GM12878 (cell line): Measurements from ENCODE around the gene NUP107. TPM values are rescaled to one million over a fixed set of nuclear protein-coding genes. Genes with fewer than 3 reads are reported as not detected.

Experiments used
- ATAC-seq: fragments of 200-7000 bp; cut with Tn5 transposase; 3 replicates; pipeline ENCODE4 v1.9.1; 2020; ENCODE audit warnings: mild to moderate bottlenecking, moderate library complexity
- BruUV-seq: library from RNA; stranded (reverse); fragments of 400-500 nt; replicated peaks from 2 replicates; lab custom pipeline; 2021; lab: Mats Ljungman, UMichigan
- CTCF ChIA-PET: fragments of 300-600 bp; sonication (Branson Sonifier 250); formaldehyde crosslinking; extraction: SDS; loops from one replicate; lab custom pipeline; 2021; ENCODE audit warnings: inconsistent platforms; lab: Yijun Ruan, JAX
- POLR2A ChIA-PET: fragments of 350-600 bp; formaldehyde crosslinking; extraction: SDS; loops from one replicate; lab custom pipeline; 2021; ENCODE audit warnings: inconsistent platforms; lab: Charles Lee
- RAD21 ChIA-PET: fragments of 300-600 bp; sonication (Branson Sonifier 250); formaldehyde crosslinking; loops from one replicate; lab custom pipeline; 2023; ENCODE audit warnings: antibody characterized with exemption; ENCODE audit not compliant: unreplicated experiment; lab: Charles Lee
- SMC1A ChIA-PET: fragments of 300-600 bp; sonication (Branson Sonifier 250); formaldehyde crosslinking; loops from one replicate; lab custom pipeline; 2023; ENCODE audit not compliant: unreplicated experiment, uncharacterized antibody; lab: Charles Lee
- DNase-seq: peaks from one replicate; pipeline ENCODE4 v3.0.0-alpha.2; 2011; ENCODE audit warnings: low read depth, low spot score
- FAIRE-seq: peaks from 3 replicates; lab custom pipeline; 2011; peaks lifted over from hg19 to GRCh38; lab: Jason Lieb, UNC
- H2AFZ ChIP-seq: 2 replicates; pipeline ENCODE4 v1.6.0; 2011; ENCODE audit warnings: low read depth, low read length, control low read depth; ENCODE audit not compliant: control insufficient read depth
- H3K27ac ChIP-seq: 2 replicates; pipeline ENCODE4 v1.5.1; 2011; ENCODE audit warnings: control low read depth; ENCODE audit not compliant: control insufficient read depth, insufficient read depth
- H3K27me3 ChIP-seq, 2 experiments: replicated peaks in 1 of 2; 2 replicates each; pipeline versions ENCODE4 v1.6.0 to v1.6.1; 2011; ENCODE audit warnings: low read length in 1 of 2; ENCODE audit not compliant: control insufficient read depth in 2 of 2, insufficient read depth in 2 of 2
- H3K36me3 ChIP-seq, 2 experiments: 2 replicates each; pipeline ENCODE4 v1.5.1; 2011; ENCODE audit warnings: low read length in 1 of 2; ENCODE audit not compliant: control insufficient read depth in 2 of 2, insufficient read depth in 2 of 2
- H3K4me1 ChIP-seq: 2 replicates; pipeline ENCODE4 v1.6.1; 2011; ENCODE audit warnings: mild to moderate bottlenecking, low read length, moderate library complexity, mixed read lengths; ENCODE audit not compliant: control insufficient read depth, insufficient read depth
- H3K4me2 ChIP-seq: 2 replicates; pipeline ENCODE4 v1.6.0; 2011; ENCODE audit warnings: control low read depth; ENCODE audit not compliant: control insufficient read depth, insufficient read depth
- H3K4me3 ChIP-seq: fragments of 200-600 bp; sonication (generic); 2 replicates; pipeline ENCODE4 v1.5.1; 2016
- H3K79me2 ChIP-seq: 2 replicates; pipeline ENCODE4 v1.6.0; 2011; ENCODE audit warnings: low read length; ENCODE audit not compliant: control insufficient read depth, insufficient read depth
- H3K9ac ChIP-seq: 2 replicates; pipeline ENCODE4 v1.8.0; 2011; ENCODE audit warnings: low read length, control low read depth, mixed read lengths; ENCODE audit not compliant: control insufficient read depth, insufficient read depth
- H3K9me3 ChIP-seq: replicated peaks from 3 replicates; pipeline ENCODE4 v1.5.1; 2011; ENCODE audit warnings: mild to moderate bottlenecking, low read length; ENCODE audit not compliant: control insufficient read depth, insufficient read depth
- H4K20me1 ChIP-seq: 2 replicates; pipeline ENCODE4 v1.6.0; 2011; ENCODE audit not compliant: control insufficient read depth, insufficient read depth
- EGR1 ChIP-seq, 2 experiments: IDR thresholded peaks; 1 replicate in 1 of 2; 2 replicates in 1 of 2; pipeline ENCODE4 v1.6.1; 2011 to 2012; ENCODE audit warnings: low read depth in 2 of 2, low read length in 2 of 2, borderline replicate concordance in 1 of 2, mild to moderate bottlenecking in 1 of 2, moderate library complexity in 1 of 2
- EP300 ChIP-seq, 2 experiments: fragments of 150-350 bp in 1 of 2; IDR thresholded peaks; 2 replicates each; pipeline ENCODE4 v1.6.1; 2011 to 2012; ENCODE audit warnings: low read depth in 2 of 2, low read length in 2 of 2, borderline replicate concordance in 1 of 2, improper control_type of control experiment in 1 of 2, inconsistent platforms in 1 of 2; ENCODE audit not compliant: control insufficient read depth in 1 of 2
- WGBS: methylation state at CpG from one replicate; pipeline ENCODE4 v1.1.6; 2016; ENCODE audit warnings: low lambda C conversion rate; ENCODE audit not compliant: insufficient replicate concordance, insufficient coverage; ENCODE audit errors: missing lambda C conversion rate; 5-methylcytosine and 5-hydroxymethylcytosine counted together
- in situ Hi-C: fragments of 300-500 bp; cut with MboI; formaldehyde crosslinking; loops from 9 replicates; pipeline ENCODE4 v1.14.3; 2018; ENCODE audit warnings: mixed read lengths
- intact Hi-C: fragments of 100-400 bp; cut with micrococcal nuclease; formaldehyde crosslinking; loops from one replicate; pipeline ENCODE4 v1.14.2; 2022; ENCODE audit not compliant: unreplicated experiment
- polyA plus RNA-seq, 11 experiments: library from polyadenylated mRNA; depleted of rRNA in 4 of 11; unstranded in 6 of 11; stranded (reverse) in 5 of 11; fragments of >200 nt; fragmentation: Nextera tagmentation in 4 of 11; fragmentation: Illumina TruSeq in 1 of 11; extraction: Ambion mirVana in 4 of 11; extraction: Trizol in 1 of 11; gene quantifications; 1 replicate in 1 of 11; 2 replicates in 10 of 11; pipeline versions ENCODE4 v1.2.1 to v1.2.3, GENCODE V29; 2011 to 2016; ENCODE audit warnings: inconsistent platforms in 2 of 11, missing spikeins in 2 of 11, low read depth in 1 of 11
- total RNA-seq, 4 experiments: library from RNA; depleted of rRNA in 3 of 4; stranded (reverse); fragments of >200 nt in 3 of 4; fragmentation: Illumina TruSeq in 1 of 4; extraction: Trizol in 1 of 4; gene quantifications; 2 replicates each; pipeline versions ENCODE4 v1.2.1 to v1.2.3, GENCODE V29; 2013 to 2021
- TF ChIP-seq, protein P1 (sequence below): fragments of 450-650 bp; IDR thresholded peaks from 2 replicates; pipeline ENCODE4 v1.6.1; 2018; ENCODE audit warnings: borderline replicate concordance, mild to moderate bottlenecking; ENCODE audit not compliant: partially characterized antibody

The NUP107 gene
- total and polyA plus RNA-seq, 10 of the 15 experiments (the other 5 are each of a cell fraction or from before 2014, with no cell fraction given) = 73.4 to 132 (median 92.4) TPM

DNA sequence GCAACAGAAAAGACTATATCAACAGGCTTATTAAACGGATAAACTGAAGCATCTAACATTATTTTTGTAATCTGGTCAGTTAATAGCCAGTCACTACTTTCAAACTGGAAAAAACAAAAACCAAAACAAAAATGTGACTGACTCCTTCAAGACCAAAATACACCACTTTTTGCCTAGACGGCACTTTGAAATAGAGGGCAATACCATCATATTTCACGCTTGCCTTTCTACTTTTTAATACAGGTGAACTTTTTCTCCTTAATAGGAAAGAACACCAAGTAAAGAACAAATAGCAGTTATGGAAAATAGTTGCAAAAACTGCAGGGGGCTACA, 550 bp upstream of the NUP107 start:
- ChIA-PET POLR2A (interaction anchor here (0.5 to 0.6 kb wide), 2 partner anchors 50 to 132 kb away, joined by 3 read pairs; no protein-coding TSS in a partner anchor), RAD21 (interaction anchor here (0.6 to 1.4 kb wide), 2 partner anchors 322 to 327 kb away, joined by 3 to 5 read pairs; no protein-coding TSS in a partner anchor), SMC1A (interaction anchor here (0.6 to 3.1 kb wide), 8 partner anchors 52 to 369 kb away, joined by 3 to 20 read pairs (median 3); no protein-coding TSS in a partner anchor), CTCF (interaction anchor here (0.8 to 1.0 kb wide), 2 partner anchors 327 to 353 kb away, joined by 4 read pairs; no protein-coding TSS in a partner anchor)
- TF ChIP-seq, protein P1, sequence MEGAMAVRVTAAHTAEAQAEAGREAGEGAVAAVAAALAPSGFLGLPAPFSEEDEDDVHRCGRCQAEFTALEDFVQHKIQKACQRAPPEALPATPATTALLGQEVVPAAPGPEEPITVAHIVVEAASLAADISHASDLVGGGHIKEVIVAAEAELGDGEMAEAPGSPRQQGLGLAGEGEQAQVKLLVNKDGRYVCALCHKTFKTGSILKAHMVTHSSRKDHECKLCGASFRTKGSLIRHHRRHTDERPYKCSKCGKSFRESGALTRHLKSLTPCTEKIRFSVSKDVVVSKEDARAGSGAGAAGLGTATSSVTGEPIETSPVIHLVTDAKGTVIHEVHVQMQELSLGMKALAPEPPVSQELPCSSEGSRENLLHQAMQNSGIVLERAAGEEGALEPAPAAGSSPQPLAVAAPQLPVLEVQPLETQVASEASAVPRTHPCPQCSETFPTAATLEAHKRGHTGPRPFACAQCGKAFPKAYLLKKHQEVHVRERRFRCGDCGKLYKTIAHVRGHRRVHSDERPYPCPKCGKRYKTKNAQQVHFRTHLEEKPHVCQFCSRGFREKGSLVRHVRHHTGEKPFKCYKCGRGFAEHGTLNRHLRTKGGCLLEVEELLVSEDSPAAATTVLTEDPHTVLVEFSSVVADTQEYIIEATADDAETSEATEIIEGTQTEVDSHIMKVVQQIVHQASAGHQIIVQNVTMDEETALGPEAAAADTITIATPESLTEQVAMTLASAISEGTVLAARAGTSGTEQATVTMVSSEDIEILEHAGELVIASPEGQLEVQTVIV = no peak
- TF ChIP-seq EP300 (IDR thresholded peaks at IDR 0.05; ENCODE audit: borderline replicate concordance in 1 of 2, control insufficient read depth in 1 of 2, low read depth in 2 of 2, low read length in 2 of 2) = no peak
- TF ChIP-seq EGR1 (IDR thresholded peaks at IDR 0.05; ENCODE audit: borderline replicate concordance in 1 of 2, low read depth in 2 of 2, low read length in 2 of 2) = no peak
- H3K4me2 ChIP-seq = peak overlapping the region; percentile 92
- WGBS = 18% methylated on average over 3 of the region's 3 CpGs
- peaks cover 35% of the 10 kb centered on the region for H3K79me2 ChIP-seq
- peak overlapping the region; percentile 91 for H3K9ac ChIP-seq
- DNase-seq = no peak
- H3K4me3 ChIP-seq = peak overlapping the region; percentile 91
- intact Hi-C loops = loop anchor here (2.0 to 5.0 kb wide), 3 partner anchors 121 to 353 kb away; partner anchors contain the start of genes MDM1 and MDM2
- peak overlapping the region; percentile 91 for H2AFZ ChIP-seq
- H3K36me3 ChIP-seq = peaks cover 0 to 2% of the 10 kb centered on the region in 2 experiments; a peak in 1 of 4 replicates
- H3K27ac ChIP-seq = peak overlapping the region; percentile 83
- peaks cover 9% of the 10 kb centered on the region for H3K4me1 ChIP-seq
- no peak for FAIRE-seq
- in situ Hi-C loops = no loop called here
- H4K20me1 ChIP-seq = no peaks in the 10 kb centered on the region
- H3K9me3 ChIP-seq = no peaks in the 10 kb centered on the region
- no peak; the same call in 2 of the 3 replicates for ATAC-seq
- BruUV-seq = TSS peak; percentile 90
- H3K27me3 ChIP-seq = no peaks in the 10 kb centered on the region
